ENCODE results near the gene ST6GALNAC5.
"Not testable (repeated sequence)": the region's sequence is repeated elsewhere in the genome, so short reads cannot be mapped to it uniquely, and the experiment has no call there.

The ST6GALNAC5 gene

DNA sequence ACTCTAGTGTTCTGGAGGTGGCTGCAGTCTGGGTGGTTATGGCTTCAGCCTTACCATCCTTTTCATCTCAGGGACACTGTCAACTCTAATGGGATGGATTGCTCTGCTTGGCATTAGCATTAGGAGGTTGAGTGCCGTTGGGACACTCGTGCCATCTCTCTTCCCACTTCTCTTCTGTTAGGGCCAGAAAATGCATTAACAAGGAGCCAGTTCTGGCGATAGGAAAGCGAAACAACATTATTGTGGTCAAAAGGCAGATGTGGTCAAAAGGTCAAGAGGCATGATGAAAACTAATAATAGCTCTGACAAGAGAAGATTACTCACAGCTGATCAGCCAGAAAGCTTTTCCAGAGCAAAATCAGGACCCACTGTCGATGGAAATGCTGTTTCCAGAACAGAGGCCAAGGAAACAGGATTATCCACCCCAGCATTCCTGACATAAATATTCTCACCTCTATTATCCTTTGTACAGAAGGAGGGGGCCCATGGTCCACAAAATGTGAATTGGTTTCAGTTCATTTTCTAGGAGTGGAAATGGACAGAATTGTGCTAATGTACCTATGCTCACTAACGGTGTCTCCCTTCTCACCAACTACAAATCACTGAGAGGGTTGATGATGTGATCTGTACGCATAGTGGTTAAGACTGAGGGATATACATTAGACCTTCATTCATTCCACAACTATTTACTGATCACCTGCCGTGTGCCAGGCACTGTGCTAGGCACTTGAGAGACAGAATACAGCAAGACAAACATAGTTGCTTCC, 72.0 kb downstream of the ST6GALNAC5 start:
- no peak for DNase-seq

GRCh38 chr1:76939817-76940216, 72.5 kb downstream of the ST6GALNAC5 start:
- no peak for DNase-seq

DNA sequence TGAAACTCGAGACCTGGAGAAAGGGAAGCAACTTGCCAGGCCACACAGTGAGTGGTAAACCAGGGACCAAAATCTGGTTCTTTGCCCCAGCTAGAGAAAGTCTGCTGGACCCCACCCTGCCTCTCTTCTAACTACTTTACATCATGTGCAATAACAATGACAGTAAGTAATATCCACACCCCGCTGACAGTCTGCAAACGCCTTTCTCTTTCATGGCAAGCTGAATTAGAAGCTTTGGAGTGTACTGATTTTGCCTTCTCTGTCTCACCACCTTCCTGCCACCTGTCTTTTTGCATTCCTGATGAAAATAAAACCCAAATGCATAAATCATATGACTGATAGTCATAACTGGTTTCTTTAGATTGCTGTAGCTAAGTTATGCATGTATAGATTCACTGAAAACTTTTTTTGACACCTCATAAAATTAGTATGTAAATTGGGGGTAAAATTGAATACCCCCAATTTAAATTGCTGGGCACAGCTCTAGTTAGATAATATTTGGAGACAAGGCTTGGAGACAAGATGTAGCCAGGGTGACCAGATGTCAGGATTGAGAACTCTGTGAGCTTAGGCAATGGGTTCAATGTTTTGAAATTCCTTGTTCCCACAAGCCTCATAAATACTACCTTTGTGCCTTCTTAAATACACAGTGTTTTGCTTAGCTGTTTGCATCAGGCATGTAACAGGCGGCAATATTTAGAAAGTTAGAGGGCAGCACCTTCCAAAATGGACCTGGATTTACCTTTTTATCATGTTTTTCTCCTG, 73.5 kb downstream of the ST6GALNAC5 start:
- DNase-seq: no peak

- DNase-seq: no peak
These were observed 75.3 kb downstream of the ST6GALNAC5 start for GRCh38 chr1:76942549-76942948.

- no peak for DNase-seq
These were observed 77.7 kb downstream of the ST6GALNAC5 start for GRCh38 chr1:76944942-76945341.

- DNase-seq: no peak
These were observed 81.6 kb downstream of the ST6GALNAC5 start for GRCh38 chr1:76948846-76949245.

GRCh38 chr1:76949503-76949902, 82.2 kb downstream of the ST6GALNAC5 start:
- DNase-seq: no peak

DNA sequence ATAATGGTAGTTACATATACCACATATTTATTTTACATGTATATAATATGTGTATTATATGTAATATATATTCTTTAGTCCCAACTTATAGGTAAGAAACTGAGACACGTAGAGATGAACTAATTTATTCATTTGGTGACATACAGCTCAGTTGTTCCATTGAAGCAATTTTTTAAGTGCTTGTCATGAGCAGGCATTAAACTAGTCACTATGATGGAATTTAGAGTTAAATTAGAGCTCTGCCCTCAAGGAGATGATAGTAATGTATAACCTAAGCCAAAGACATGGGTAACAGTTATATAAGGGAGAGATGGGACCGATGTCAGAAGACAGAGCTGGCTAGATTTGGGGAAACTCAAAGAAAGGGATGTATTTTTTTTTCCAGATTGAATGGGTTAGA, 83.0 kb downstream of the ST6GALNAC5 start:
- no peak for DNase-seq

DNA sequence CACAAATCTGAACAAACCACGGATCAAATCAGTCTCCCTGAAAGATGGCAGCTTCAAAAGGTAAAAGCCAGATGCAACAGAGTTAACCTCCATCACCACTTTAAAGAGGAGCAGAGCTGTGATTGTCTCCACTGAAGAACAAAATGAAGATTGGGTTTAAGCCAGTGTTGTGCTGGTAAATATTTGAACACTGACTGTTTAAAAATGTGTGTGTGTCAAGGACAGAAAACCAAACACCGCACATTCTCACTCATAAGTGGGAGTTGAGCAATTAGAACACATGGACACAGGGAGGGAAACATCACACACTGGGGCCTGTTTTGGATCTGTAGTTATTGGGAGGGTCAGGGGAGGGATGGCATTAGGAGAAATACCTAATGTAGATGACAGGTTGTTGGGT, 83.9 kb downstream of the ST6GALNAC5 start:
- DNase-seq: no peak

DNA sequence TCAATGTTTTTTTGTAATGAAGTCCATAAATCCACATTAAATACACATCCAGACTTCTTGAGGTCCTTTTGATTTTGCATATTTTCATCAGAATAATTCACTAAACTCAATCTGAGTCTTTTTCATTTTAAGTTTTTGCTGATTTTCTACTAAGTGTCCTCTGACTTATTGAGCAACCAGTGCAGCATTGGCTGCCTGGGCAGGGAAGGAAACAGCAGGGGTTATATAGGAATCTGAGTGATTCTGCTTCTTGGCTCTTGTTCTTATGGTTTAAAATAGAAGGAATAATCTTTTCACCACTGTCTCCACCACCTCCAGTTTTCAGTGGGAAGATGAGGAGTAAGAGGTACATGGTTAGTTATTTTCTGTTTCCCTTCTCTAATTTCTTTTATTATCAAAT, 88.4 kb downstream of the ST6GALNAC5 start:
- no peak for DNase-seq

GRCh38 chr1:76957961-76958360, 90.7 kb downstream of the ST6GALNAC5 start:
- no peak for DNase-seq

GRCh38 chr1:76958828-76959227, 91.5 kb downstream of the ST6GALNAC5 start:
- DNase-seq: no peak

- no peak for DNase-seq
These were observed 92.3 kb downstream of the ST6GALNAC5 start for GRCh38 chr1:76959556-76959955.

- no peak for DNase-seq
These were observed 94.0 kb downstream of the ST6GALNAC5 start for GRCh38 chr1:76961181-76961819.

DNA sequence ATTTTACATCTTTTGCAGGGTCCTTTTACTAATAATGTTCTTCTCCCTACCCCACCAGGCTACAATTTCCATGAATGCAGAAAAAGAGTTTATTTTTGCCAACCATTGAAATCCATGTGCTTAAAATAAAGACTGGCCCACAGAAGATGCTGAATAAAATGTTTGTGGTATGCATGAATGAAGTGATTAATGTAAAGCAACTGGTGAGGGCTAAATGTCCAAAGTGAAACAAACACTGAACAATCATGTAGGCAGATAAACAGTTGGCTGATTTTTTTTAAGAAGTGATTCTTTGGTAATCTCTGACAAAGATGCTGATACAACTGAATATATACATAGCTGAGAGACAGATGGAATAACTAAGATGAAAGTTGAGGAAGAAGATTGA, 94.5 kb downstream of the ST6GALNAC5 start:
- DNase-seq: no peak

GRCh38 chr1:76981267-76981666, 114.0 kb downstream of the ST6GALNAC5 start:
- DNase-seq: not testable (repeated sequence)

- DNase-seq: no peak
These were observed 122.7 kb downstream of the ST6GALNAC5 start for GRCh38 chr1:76989976-76990375.

- DNase-seq: no peak
These were observed 125.8 kb downstream of the ST6GALNAC5 start for GRCh38 chr1:76993036-76993435.

GRCh38 chr1:76998582-76999223, 131.4 kb downstream of the ST6GALNAC5 start:
- DNase-seq: no peak

GRCh38 chr1:77007675-77008074, 140.4 kb downstream of the ST6GALNAC5 start:
- no peak for DNase-seq

- DNase-seq: no peak
These were observed 143.7 kb downstream of the ST6GALNAC5 start for GRCh38 chr1:77010937-77011336.

DNA sequence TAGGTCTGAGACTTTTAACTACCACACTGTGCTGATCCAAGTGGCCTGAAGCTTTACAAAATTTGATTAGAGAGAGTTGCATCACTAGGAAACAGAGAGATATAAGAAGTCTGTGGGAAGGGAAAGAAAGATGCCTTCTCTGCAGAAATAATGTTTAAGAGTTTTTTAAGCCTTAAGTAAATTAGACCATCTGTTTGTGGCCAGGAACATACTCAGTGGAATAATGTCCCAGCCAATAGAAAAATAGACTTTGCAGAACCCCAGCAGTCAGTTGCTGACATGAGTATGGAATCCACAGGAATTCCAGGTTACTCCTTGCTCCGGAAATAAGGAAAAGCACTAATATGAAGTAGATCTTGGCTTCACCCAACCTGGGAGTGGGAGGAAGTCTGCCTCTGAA, 144.8 kb downstream of the ST6GALNAC5 start:
- DNase-seq: no peak

DNA sequence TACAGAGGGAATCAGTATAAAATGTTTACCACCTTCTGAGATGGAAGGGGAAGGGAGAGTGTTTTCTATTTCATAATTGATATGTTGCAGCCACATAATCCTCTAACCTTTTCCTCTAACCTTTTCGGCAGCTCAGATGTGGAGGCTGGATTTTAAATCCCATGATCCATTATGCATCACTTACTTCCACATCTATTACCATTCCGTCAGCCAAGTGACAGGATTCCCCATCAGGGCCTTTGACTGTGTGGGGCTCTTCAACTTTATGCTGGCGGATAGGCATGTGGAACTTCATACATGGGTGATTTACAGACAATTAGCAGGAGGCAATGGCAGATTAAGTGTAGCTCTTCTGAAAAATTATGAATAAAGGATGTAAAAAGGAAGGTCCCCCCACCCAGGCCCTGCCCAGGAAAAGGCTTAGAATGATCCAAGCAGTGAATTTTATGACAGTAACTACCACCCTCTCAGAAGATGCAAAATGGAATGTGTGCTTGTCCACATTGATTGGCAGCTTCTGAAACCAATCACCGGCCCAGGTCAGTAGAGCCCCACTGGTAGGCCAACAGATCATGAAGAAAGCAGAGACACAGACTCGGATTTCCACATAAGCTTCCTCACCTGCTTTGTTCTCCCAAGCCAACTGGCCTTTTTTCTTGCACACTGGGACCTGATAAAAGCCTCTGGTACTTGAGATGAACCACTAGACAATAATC, 147.0 kb downstream of the ST6GALNAC5 start:
- no peak for DNase-seq

Data from hippocampal formation (tissue), 2 donors.